IMR-90 (cell line): ENCODE data around the gene TREM1. TPM values are rescaled to one million over a fixed set of nuclear protein-coding genes. Genes with fewer than 3 reads are reported as not detected.

Source experiments
- ATAC-seq: fragments of 200-7000 bp; cut with Tn5 transposase; 2 replicates; pipeline ENCODE4 v1.9.1; 2020; ENCODE audit warnings: low read depth, mild to moderate bottlenecking, moderate library complexity
- BruUV-seq: library from RNA; stranded (reverse); fragments of 400-500 nt; replicated peaks from 2 replicates; lab custom pipeline; 2021; lab: Mats Ljungman, UMichigan
- CTCF ChIA-PET: fragments of 300-600 bp; formaldehyde crosslinking; extraction: SDS; loops from one replicate; lab custom pipeline; 2021; ENCODE audit warnings: antibody characterized with exemption; lab: Yijun Ruan, JAX
- POLR2A ChIA-PET: fragments of 300-600 bp; sonication (Branson Sonifier 250); formaldehyde crosslinking; loops from one replicate; lab custom pipeline; 2022; ENCODE audit warnings: antibody characterized with exemption; ENCODE audit not compliant: unreplicated experiment; lab: Charles Lee
- DNase-seq: peaks from one replicate; pipeline ENCODE4 v3.0.0; 2013
- H2AFZ ChIP-seq: replicated peaks from 2 replicates; pipeline ENCODE3; 2013; ENCODE audit warnings: low read length, mild to moderate bottlenecking; ENCODE audit not compliant: poor library complexity
- H2AK5ac ChIP-seq: 2 replicates; pipeline ENCODE4 v1.6.1; 2013; ENCODE audit warnings: low read depth, low read length, inconsistent platforms
- H2AK9ac ChIP-seq: replicated peaks from 2 replicates; pipeline ENCODE3; 2013; ENCODE audit warnings: mild to moderate bottlenecking, low read depth, low read length, moderate library complexity; ENCODE audit not compliant: poor library complexity
- H2BK120ac ChIP-seq: 2 replicates; pipeline ENCODE4 v1.6.1; 2013; ENCODE audit warnings: low read depth, low read length, inconsistent platforms
- H2BK15ac ChIP-seq: 3 replicates; pipeline ENCODE4 v1.6.1; 2013; ENCODE audit warnings: low read depth, low read length, inconsistent platforms
- H2BK20ac ChIP-seq: 2 replicates; pipeline ENCODE4 v1.6.1; 2013; ENCODE audit warnings: low read depth, mild to moderate bottlenecking, inconsistent platforms, low read length, moderate library complexity
- H2BK5ac ChIP-seq: 2 replicates; pipeline ENCODE4 v1.6.1; 2013; ENCODE audit warnings: mild to moderate bottlenecking, low read depth, low read length, inconsistent platforms; ENCODE audit not compliant: poor library complexity, severe bottlenecking
- H3K14ac ChIP-seq: replicated peaks from 2 replicates; pipeline ENCODE4 v1.6.1; 2013; ENCODE audit warnings: low read depth, low read length, inconsistent platforms
- H3K18ac ChIP-seq: 2 replicates; pipeline ENCODE4 v1.6.1; 2013; ENCODE audit warnings: low read depth, low read length, control low read depth
- H3K23ac ChIP-seq: 2 replicates; pipeline ENCODE4 v1.6.1; 2013; ENCODE audit warnings: low read depth, low read length, inconsistent platforms
- H3K27ac ChIP-seq: 2 replicates; pipeline ENCODE4 v1.5.1; 2013; ENCODE audit warnings: mild to moderate bottlenecking, control low read depth, low read length; ENCODE audit not compliant: insufficient read depth
- H3K27me3 ChIP-seq: 2 replicates; pipeline ENCODE4 v1.6.1; 2013; ENCODE audit warnings: low read length; ENCODE audit not compliant: control insufficient read depth, insufficient read depth
- H3K36me3 ChIP-seq: 2 replicates; pipeline ENCODE4 v1.6.1; 2013; ENCODE audit warnings: low read length, mixed read lengths; ENCODE audit not compliant: control insufficient read depth, insufficient read depth
- H3K4ac ChIP-seq: 2 replicates; pipeline ENCODE4 v1.6.1; 2013; ENCODE audit warnings: low read depth, low read length, inconsistent platforms
- H3K4me1 ChIP-seq: 2 replicates; pipeline ENCODE4 v1.6.1; 2013; ENCODE audit warnings: low read length, mixed read lengths; ENCODE audit not compliant: control insufficient read depth, insufficient read depth
- H3K4me2 ChIP-seq: 2 replicates; pipeline ENCODE4 v1.6.1; 2013; ENCODE audit warnings: low read depth, mild to moderate bottlenecking, control low read depth, low read length, moderate library complexity
- H3K4me3 ChIP-seq: 2 replicates; pipeline ENCODE4 v1.5.1; 2013; ENCODE audit warnings: low read depth, mild to moderate bottlenecking, control low read depth, low read length, moderate library complexity; ENCODE audit not compliant: insufficient read depth
- H3K56ac ChIP-seq: 2 replicates; pipeline ENCODE4 v1.6.1; 2013; ENCODE audit warnings: low read length, inconsistent platforms; ENCODE audit not compliant: insufficient read depth; ENCODE audit errors: extremely low read depth
- H3K79me1 ChIP-seq, 2 experiments: 2 replicates each; pipeline ENCODE4 v1.6.1; 2013; ENCODE audit warnings: low read length in 2 of 2, inconsistent platforms in 1 of 2, low read depth in 1 of 2
- H3K9ac ChIP-seq: 2 replicates; pipeline ENCODE4 v1.6.1; 2013; ENCODE audit warnings: low read depth, low read length, control low read depth
- H3K9me1 ChIP-seq: 2 replicates; pipeline ENCODE4 v1.6.1; 2013; ENCODE audit warnings: low read length, inconsistent platforms; ENCODE audit not compliant: insufficient read depth
- H3K9me3 ChIP-seq: 2 replicates; pipeline ENCODE4 v1.6.1; 2013; ENCODE audit warnings: low read length; ENCODE audit not compliant: control insufficient read depth, insufficient read depth
- H4K20me1 ChIP-seq: 2 replicates; pipeline ENCODE4 v1.6.1; 2013; ENCODE audit warnings: low read length, inconsistent platforms; ENCODE audit not compliant: insufficient read depth
- H4K5ac ChIP-seq: 2 replicates; pipeline ENCODE4 v1.6.1; 2013; ENCODE audit warnings: mild to moderate bottlenecking, low read depth, low read length, control low read depth
- H4K8ac ChIP-seq, 2 experiments: 2 replicates each; pipeline ENCODE4 v1.6.1; 2013; ENCODE audit warnings: low read depth in 2 of 2, low read length in 2 of 2, control low read depth in 1 of 2, inconsistent platforms in 1 of 2
- H4K91ac ChIP-seq: 2 replicates; pipeline ENCODE4 v1.6.1; 2013; ENCODE audit warnings: low read depth, low read length, inconsistent platforms; ENCODE audit not compliant: insufficient read depth
- ELK1 ChIP-seq: fragments of 150-350 bp; IDR thresholded peaks from 2 replicates; pipeline ENCODE4 v1.6.1; 2016; ENCODE audit warnings: low read depth, mild to moderate bottlenecking, low read length, moderate library complexity, borderline replicate concordance
- MXI1 ChIP-seq: IDR thresholded peaks from 2 replicates; pipeline ENCODE4 v1.6.1; 2012; ENCODE audit warnings: low read depth, mild to moderate bottlenecking, low read length, moderate library complexity, borderline replicate concordance
- WGBS, 2 experiments: methylation state at CpG; one replicate each; pipeline versions ENCODE4 v1.1.5 to v1.1.7; 2013; ENCODE audit warnings: missing lambda C conversion rate in 2 of 2; ENCODE audit not compliant: insufficient read length in 1 of 2; ENCODE audit errors: extremely low coverage in 2 of 2; 5-methylcytosine and 5-hydroxymethylcytosine counted together
- dilution Hi-C: fragments of 300-500 bp; cut with HindIII; formaldehyde crosslinking; loops from one replicate; pipeline ENCODE4 v1.14.3; 2018; ENCODE audit warnings: low sequenced_read_pairs; ENCODE audit not compliant: unreplicated experiment
- in situ Hi-C: fragments of 300-500 bp; cut with MboI; formaldehyde crosslinking; loops from 3 replicates; pipeline ENCODE4 v1.14.3; 2019; ENCODE audit warnings: low sequenced_read_pairs, inconsistent platforms, mixed read lengths
- intact Hi-C: fragments of 100-400 bp; cut with micrococcal nuclease; formaldehyde crosslinking; loops from 2 replicates; pipeline ENCODE4 v1.10.0; 2022
- polyA plus RNA-seq, 3 experiments: library from polyadenylated mRNA; depleted of rRNA; stranded (reverse); fragments of >200 nt; gene quantifications; 2 replicates each; pipeline ENCODE4 v1.2.3, GENCODE V29; 2012; ENCODE audit warnings: low replicate concordance in 1 of 3
- total RNA-seq: library from RNA; depleted of rRNA; stranded (reverse); fragments of >200 nt; gene quantifications from 2 replicates; pipeline ENCODE4 v1.2.3, GENCODE V29; 2012

Gene TREM1
- total and polyA plus RNA-seq, 2 of the 4 experiments (the other 2 are of a cell fraction) = not detected

- dilution Hi-C loops = no loop called here
- H3K18ac ChIP-seq = no peak overlapping the region
Measured at GRCh38 chr6:41231246-41231645, 55.2 kb downstream of the TREM1 start.

More at GRCh38 chr6:41231246-41231645, 55.2 kb downstream of the TREM1 start:
- Histone ChIP-seq H2AFZ (no peak overlapping the region), H3K14ac (no peak overlapping the region), H3K9me3 (no peaks in the 10 kb centered on the region), H2BK120ac (no peak overlapping the region), H4K8ac (no peak overlapping the region), H2AK9ac (no peak overlapping the region), H2BK20ac (no peak overlapping the region), H4K91ac (no peak overlapping the region), H3K4me1 (no peaks in the 10 kb centered on the region), H3K36me3 (no peaks in the 10 kb centered on the region), H3K4me3 (no peak overlapping the region), H3K56ac (no peak overlapping the region), H3K27ac (no peak overlapping the region), H4K20me1 (no peaks in the 10 kb centered on the region), H3K79me1 (no peaks in the 10 kb centered on the region), H2BK15ac (no peak overlapping the region), H3K9me1 (no peaks in the 10 kb centered on the region), H3K23ac (no peak overlapping the region), H3K4me2 (no peak overlapping the region), H3K9ac (no peak overlapping the region), H4K5ac (no peak overlapping the region), H3K4ac (no peak overlapping the region), H3K27me3 (peaks cover 5% of the 10 kb centered on the region), H2AK5ac (no peak overlapping the region), H2BK5ac (no peak overlapping the region)
- intact Hi-C loops (no loop called here), in situ Hi-C loops (no loop called here)
- no peak for TF ChIP-seq ELK1
- TF ChIP-seq MXI1 = no peak
- ChIA-PET POLR2A (no interaction called here), CTCF (no interaction called here)
- no peak for ATAC-seq
- BruUV-seq = no TSS peak
- DNase-seq = no peak
- no CpG with 5 or more reads among the region's 5 CpGs for WGBS, 2 experiments
